ENCODE data around the gene FMN1. TPM values are rescaled to one million over a fixed set of nuclear protein-coding genes. Genes with fewer than 3 reads are reported as not detected.

FMN1 gene
- total and polyA plus RNA-seq, 2 of the 8 experiments (the other 6 are each of a cell fraction or from before 2014, with no cell fraction given) = 0.27 to 3.7 TPM

DNA sequence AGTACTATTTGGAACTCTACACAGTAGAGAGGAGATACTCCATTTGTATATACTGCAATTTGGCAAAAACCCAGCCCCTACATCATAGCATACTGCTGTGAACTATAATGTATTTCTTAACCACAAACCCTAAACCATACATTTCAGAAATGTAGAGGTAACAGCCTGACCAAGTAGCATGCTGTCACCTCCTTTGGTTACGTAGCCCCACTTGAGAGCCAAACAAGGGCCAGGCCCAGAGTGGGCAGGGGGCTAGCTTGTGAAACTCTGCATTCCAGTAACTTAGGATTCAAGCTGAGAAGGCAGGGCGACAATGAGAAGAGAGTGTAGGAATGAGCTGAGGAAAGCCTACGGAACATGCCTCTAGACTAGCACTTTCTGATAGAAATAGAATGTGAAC, 340.9 kb downstream of the FMN1 start:
- WGBS, 2 experiments (ENCODE audit: extremely low coverage in 1 of 2, insufficient coverage in 1 of 2, insufficient read length in 1 of 2, insufficient replicate concordance in 2 of 2, low coverage in 1 of 2, low lambda C conversion rate in 2 of 2, missing lambda C conversion rate in 1 of 2) = 66% methylated on average over 3 of the region's 3 CpGs; no CpG with 5 or more reads in 1 of the 2 experiments
- no peaks in the 10 kb centered on the region; a peak in 1 of 8 replicates for H3K36me3 ChIP-seq (ENCODE audit: control insufficient read depth in 2 of 4, insufficient read depth in 4 of 4, low read length in 3 of 4)

More for the DNA sequence above, 340.9 kb downstream of the FMN1 start:
- Histone ChIP-seq H2AK5ac (ENCODE audit: low read depth, low read length) (no peak overlapping the region), H3K27ac (ENCODE audit: low read depth, low read length) (no peak overlapping the region), H3K4me2 (ENCODE audit: insufficient read depth in 1 of 2, low read depth in 2 of 2, low read length in 2 of 2) (no peak overlapping the region), H3K79me1 (ENCODE audit: low read depth, low read length) (no peaks in the 10 kb centered on the region), H3K4me1 (replicated peaks in 1 of 4; ENCODE audit: control insufficient read depth in 3 of 4, insufficient read depth in 4 of 4, low read length in 3 of 4) (peaks cover 0 to 3% (median 1%) of the 10 kb centered on the region in 4 experiments; a peak in 1 of 7 replicates), H2BK120ac (replicated peaks; ENCODE audit: low read depth, low read length) (no peak overlapping the region), H2AFZ (ENCODE audit: low read length) (no peak overlapping the region), H3K56ac (replicated peaks; ENCODE audit: insufficient read length, low read depth, low read length) (no peak overlapping the region), H4K5ac (ENCODE audit: insufficient read length, low read depth, low read length) (no peak overlapping the region), H2BK15ac (ENCODE audit: low read length) (no peak overlapping the region), H3K9me3 (ENCODE audit: insufficient read depth in 2 of 2, low read depth in 1 of 2, low read length in 1 of 2) (no peaks in the 10 kb centered on the region), H2BK20ac (ENCODE audit: low read length) (no peak overlapping the region), H3K23me2 (ENCODE audit: low read depth, low read length) (no peaks in the 10 kb centered on the region), H3K23ac (ENCODE audit: insufficient read length) (no peak overlapping the region), H3K4me3 (ENCODE audit: extremely low read depth in 1 of 4, insufficient read depth in 2 of 4, low read depth in 3 of 4, low read length in 4 of 4) (no peak overlapping the region), H4K8ac (ENCODE audit: extremely low read depth, insufficient read depth, low read length) (no peak overlapping the region), H2BK5ac (ENCODE audit: low read depth, low read length) (no peak overlapping the region), H3K79me2 (ENCODE audit: control insufficient read depth in 1 of 2, insufficient read depth in 2 of 2, low read length in 2 of 2) (no peaks in the 10 kb centered on the region), H4K91ac (replicated peaks; ENCODE audit: insufficient read length, low read length) (no peak overlapping the region), H2BK12ac (ENCODE audit: low read depth, low read length) (no peak overlapping the region), H3K4ac (replicated peaks; ENCODE audit: insufficient read length, low read depth, low read length) (no peak overlapping the region), H3K9ac (replicated peaks in 1 of 4; ENCODE audit: extremely low read depth in 1 of 4, low read depth in 3 of 4, low read length in 3 of 4) (no peak overlapping the region), H3K18ac (ENCODE audit: extremely low read depth, low read length) (no peak overlapping the region), H3K14ac (ENCODE audit: insufficient read length) (no peak overlapping the region), H3K27me3 (replicated peaks in 1 of 4; ENCODE audit: control insufficient read depth in 3 of 4, extremely low read depth in 1 of 4, insufficient read depth in 3 of 4, low read length in 3 of 4) (no peaks in the 10 kb centered on the region), H4K20me1 (replicated peaks in 1 of 2; ENCODE audit: control insufficient read depth in 1 of 2, insufficient read depth in 2 of 2, low read length in 2 of 2) (no peaks in the 10 kb centered on the region)
- FAIRE-seq (no peak), DNase-seq (ENCODE audit: low read depth in 1 of 2, low spot score in 2 of 2) (no peak)
- ChIA-PET CTCF (ENCODE audit: partially characterized antibody) (interaction anchor here (0.8 to 4.6 kb wide), 6 partner anchors 9 to 194 kb away, joined by 3 to 32 read pairs (median 4); no protein-coding TSS in a partner anchor), POLR2A (ENCODE audit: partially characterized antibody) (no interaction called here)
- TF ChIP-seq POLR2A (IDR thresholded peaks at IDR 0.05; ENCODE audit: control extremely low read depth in 1 of 2, low read depth in 2 of 2, low read length in 2 of 2) = no peak
- TF ChIP-seq TEAD4 (IDR thresholded peaks at IDR 0.05; ENCODE audit: low read depth, low read length) = 0 out of 2 replicates have a peak, but pooled peaks have one; percentile 47
- TF ChIP-seq RNF2 (IDR thresholded peaks at IDR 0.05; ENCODE audit: borderline replicate concordance, low read depth, low read length, missing control alignments, poor library complexity, severe bottlenecking) = no peak
- TF ChIP-seq TCF12 (IDR thresholded peaks at IDR 0.05; ENCODE audit: low read depth, low read length) = no peak
- TF ChIP-seq TAF7 (optimal IDR thresholded peaks at IDR 0.05; ENCODE audit: borderline replicate concordance, low read depth, low read length) = no peak
